Right kidney (tissue), 1 donor: ENCODE data around the gene JPT2.
"Not testable (repeated sequence)": the region's sequence is repeated elsewhere in the genome, so short reads cannot be mapped to it uniquely, and the experiment has no call there.

Experiments
- DNase-seq: peaks from one replicate; pipeline ENCODE4 v3.0.0-alpha.2; 2016

The JPT2 gene

DNA sequence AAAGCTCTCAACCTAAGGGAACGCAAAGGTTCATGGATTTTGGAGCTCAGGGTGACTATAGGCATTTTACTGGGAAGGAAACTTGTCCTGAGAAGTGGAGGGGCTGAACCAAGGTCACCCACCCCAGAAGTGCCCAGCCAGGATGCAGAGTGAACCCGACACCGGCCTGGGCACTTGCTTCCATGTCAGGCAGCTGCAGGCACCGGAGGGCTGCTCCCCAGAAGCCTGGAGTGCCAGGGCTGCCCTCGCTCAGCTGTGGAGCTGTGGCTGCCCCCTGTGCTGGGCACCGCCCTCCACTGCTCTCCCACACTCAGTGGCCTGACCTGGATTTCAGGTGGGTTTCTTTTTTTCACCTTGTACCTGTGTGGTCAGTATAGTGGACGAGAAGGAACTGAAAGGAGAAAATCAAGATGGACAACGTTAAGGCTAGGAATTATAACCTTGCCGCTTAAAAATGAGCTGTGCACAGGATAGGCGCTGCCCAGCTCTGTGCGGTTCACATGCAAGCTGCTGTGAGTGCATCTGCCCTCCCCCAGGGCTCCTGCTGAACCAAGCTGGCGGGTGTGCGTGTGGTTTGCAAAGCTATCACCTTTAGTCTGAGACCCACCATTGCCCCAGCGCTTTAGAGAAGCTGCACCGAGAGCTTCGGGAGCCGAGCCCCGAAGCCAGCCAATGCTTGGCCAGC is 30.1 kb downstream of the JPT2 start:
- DNase-seq = no peak

DNA sequence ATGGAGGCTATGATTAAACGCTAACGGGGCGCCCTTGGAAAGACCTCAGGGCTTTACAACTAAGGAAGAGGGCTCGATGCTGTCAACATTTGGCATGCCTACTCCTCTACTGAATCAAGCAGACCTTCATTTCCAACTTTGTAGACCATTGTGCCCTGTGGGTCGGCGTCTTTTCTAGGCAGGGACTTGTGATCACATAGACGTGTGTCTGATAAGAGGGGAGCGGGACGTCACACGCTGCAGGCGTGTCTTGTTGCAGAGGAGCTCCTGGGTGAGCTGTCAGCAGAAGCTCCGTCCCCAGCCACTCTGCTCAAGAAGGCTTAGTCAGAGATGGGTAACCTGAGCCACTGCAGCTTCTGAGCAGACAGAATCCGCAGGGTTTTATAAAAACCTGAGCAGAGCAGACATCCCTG is 30.7 kb downstream of the JPT2 start:
- DNase-seq = no peak

DNA sequence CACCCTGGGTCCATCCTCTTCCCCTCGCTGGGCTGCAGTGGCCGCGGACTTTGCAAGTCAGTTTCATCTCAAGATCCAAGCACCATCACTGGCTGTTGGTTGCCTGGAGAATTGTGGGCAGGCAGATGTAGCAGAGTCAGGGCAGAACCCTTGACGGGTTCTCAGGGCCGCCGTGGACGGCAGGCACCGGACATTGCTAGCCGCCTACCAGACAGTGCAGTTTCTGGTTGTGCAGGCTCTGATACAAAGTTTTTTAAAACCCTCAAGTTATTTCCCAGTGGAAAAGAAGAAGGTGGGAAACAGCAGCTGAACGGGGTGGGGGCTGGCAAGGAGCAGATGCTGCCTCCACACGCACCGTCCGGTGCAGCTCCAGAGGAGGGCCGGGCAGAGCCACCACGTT is 31.3 kb downstream of the JPT2 start:
- no peak for DNase-seq

DNA sequence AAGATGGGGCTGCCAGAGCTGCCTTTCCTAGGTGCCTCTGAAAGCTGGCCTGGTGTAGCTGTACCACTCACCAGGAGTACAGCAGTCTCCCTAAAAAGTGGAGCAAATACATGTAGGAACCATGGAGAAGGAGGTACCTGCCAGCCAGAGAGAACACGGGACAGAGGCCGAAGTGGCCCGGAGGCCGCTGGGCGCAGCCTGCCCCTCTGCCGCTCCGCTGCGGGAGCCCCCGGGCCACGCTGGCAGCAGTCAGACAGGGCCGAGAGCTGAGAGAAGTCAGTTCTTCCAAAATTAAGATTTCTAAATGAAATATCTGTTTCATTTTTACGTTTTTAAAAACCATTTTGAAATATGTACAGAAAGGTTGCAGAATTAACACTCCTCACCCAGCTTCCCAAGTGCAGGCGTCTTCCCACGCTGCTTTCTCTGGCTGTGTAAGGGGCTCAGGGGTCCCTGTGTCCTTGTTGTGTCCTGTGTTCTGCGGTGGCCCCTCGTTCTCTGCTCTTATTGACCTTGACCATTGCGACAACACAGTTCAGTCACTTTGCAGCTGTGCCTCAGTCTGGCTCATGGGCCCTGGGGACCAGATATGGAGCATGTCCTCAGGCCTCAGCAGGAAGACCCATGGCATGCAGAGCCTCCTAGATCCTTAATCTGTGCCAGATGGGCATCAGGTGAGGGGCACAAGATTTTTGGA is 32.9 kb downstream of the JPT2 start:
- DNase-seq = no peak

DNA sequence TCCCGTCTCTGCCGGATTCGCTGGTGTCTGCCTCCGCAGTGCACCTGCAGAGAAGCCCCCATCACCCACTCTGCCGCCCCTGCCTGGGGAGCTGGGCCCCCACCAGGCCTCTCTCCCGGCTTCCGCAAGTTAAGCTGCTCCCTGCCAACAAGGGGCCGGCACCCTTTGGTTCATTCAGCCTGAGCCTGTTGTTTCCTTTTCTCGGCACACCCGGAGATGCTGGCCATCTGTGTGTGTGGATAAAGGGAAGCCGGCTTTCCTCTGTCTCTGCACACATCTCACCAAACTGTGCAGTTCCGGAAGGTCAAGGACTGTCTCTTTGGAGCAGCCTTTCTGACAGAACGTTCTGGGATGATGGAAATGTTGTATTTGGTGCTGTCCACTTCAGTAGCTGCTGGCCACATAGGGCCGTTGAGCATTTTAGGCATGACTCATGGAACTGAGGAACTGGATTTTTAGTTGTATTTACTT is 34.7 kb downstream of the JPT2 start:
- DNase-seq = no peak

DNA sequence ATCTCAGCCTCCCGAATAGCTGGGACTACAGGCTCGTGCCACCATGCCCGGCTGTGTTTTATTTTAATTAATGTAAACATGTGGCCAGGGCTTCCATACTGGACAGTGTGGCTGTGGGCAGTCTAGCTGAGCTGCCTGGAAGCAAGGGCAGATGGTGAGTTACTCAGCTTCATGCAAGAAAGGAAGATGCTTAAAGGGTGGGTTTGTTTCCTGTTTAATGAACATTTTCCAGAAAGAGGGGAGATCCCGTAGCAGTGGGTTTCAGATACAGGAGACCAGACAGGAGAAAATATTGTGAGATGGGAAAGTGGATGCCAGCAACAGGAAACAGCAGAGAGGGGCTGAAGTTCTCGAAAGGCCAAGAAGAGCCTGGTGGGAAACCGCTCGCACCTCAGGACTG is 35.3 kb downstream of the JPT2 start:
- DNase-seq = no peak

GRCh38 chr16:1713933-1714332 is 35.9 kb downstream of the JPT2 start:
- peak; percentile 31 for DNase-seq

DNA sequence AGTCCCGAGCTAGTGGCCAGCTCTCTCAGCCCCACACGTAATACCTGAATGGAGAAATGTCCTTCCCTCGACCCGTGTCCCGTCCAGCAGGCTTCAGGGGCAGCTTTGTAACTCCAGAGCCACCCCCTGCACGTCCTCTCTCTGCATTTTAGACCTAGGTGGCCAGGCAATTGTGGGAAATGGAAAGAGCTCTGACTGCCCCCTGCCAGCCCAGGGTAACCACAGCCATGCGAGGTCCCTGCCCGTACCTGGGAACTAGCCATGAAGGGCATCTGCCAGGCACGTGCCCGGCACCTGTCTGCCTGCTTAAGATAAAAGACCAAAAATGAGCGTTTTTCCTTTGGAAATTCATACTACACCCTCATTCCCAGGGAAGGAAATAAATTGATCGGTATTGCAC is 37.1 kb downstream of the JPT2 start:
- no peak for DNase-seq

GRCh38 chr16:1718236-1718635 is 40.2 kb downstream of the JPT2 start:
- not testable (repeated sequence) for DNase-seq

GRCh38 chr16:1719559-1720229 is 41.6 kb downstream of the JPT2 start:
- not testable (repeated sequence) for DNase-seq

GRCh38 chr16:1721372-1721771 is 43.3 kb downstream of the JPT2 start:
- no peak for DNase-seq

GRCh38 chr16:1723450-1724147 is 45.5 kb downstream of the JPT2 start:
- peak; percentile 42 for DNase-seq

DNA sequence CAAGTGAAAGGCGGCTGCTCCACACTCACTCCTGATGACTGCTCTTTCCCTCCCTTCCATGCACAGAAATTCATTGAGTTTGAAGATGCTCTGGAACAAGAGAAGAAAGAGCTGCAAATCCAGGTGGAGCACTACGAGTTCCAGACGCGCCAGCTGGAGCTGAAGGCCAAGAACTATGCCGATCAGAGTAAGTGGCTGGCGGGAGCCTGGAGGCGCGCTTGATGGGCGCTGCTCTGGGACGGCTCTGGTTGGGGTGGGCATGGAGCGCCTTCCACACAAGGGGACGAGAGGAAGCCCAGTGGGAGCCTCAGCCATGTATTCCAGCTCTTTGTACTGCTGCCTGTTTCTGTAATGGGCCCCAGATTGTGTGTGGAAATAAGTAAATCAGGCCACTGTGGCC is 46.4 kb downstream of the JPT2 start:
- DNase-seq = no peak

GRCh38 chr16:1726661-1727502 is 48.8 kb downstream of the JPT2 start:
- DNase-seq = no peak

- DNase-seq = no peak
Measured at GRCh38 chr16:1727651-1728624, 49.9 kb downstream of the JPT2 start.

GRCh38 chr16:1729026-1729425 is 50.9 kb downstream of the JPT2 start:
- DNase-seq = no peak

DNA sequence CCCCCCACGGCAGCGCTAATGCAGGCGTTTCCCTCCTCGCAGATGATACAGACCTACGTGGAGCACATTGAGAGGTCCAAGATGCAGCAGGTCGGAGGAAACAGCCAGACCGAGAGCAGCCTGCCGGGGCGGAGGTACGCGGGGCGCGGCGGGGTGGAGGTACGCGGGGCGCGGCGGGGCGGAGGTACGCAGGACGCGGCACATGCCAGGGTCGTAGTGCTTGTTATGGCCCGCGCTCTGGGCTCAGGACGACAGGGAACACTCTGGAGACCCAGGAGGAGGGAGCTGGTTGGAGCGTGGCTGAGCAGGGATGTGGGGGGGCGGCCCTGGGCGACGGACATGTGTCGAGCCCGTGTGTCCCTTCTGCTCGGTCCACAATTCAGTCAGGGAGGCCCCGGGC is 51.4 kb downstream of the JPT2 start:
- no peak for DNase-seq

DNA sequence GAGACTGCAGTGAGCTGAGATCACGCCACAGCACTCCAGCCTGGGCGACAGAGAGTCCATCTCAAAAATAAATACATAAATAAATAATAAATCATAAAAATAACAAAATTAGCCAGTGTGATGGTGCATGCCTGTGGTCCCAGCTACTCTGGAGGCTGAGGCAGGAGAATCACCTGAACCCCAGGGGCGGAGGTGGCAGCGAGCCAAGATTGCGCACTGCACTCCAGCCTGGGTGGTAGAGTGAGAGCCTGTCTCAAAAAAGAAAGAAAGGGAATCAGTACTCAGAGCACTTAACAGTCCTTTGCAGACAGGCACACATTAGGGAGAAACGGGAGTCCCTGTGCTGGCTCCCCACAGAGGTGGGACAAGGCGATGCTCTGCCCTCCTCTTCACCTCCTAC is 53.0 kb downstream of the JPT2 start:
- DNase-seq = no peak

GRCh38 chr16:1731603-1732002 is 53.5 kb downstream of the JPT2 start:
- no peak for DNase-seq

DNA sequence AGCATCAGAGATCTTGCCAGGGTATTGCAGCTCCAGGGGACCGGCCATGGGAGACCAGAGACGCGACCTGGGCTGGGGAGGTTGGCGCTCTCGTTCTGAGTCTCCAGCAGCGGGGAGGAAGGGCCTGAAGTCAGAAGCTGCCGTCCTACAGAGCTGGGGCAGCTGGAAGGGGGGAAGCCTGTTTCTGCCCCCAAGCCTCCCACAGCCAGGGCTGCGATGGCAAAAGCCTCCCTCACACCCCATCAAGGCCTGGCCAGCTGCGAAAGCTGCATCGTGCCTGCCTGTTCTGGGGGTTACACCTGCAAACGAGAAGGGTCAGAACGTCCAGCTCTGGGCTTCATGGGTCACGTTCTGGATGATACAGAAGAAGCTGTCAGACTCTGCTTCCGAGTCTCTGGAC is 54.0 kb downstream of the JPT2 start:
- DNase-seq = no peak

GRCh38 chr16:1732551-1732987 is 54.5 kb downstream of the JPT2 start:
- not testable (repeated sequence) for DNase-seq
